Measurements from ENCODE around the gene CATSPERB. TPM values are rescaled to one million over a fixed set of nuclear protein-coding genes. Genes with fewer than 3 reads are reported as not detected.
"Not testable (repeated sequence)": the region's sequence is repeated elsewhere in the genome, so short reads cannot be mapped to it uniquely, and the experiment has no call there.

Gene CATSPERB
- total and polyA plus RNA-seq, 2 donors from 2014 or later: 0.17 to 2.1 TPM

- H3K4me3 ChIP-seq (ENCODE audit: low read length in 3 of 3): no peak overlapping the region
- no peaks in the 10 kb centered on the region for H3K9me3 ChIP-seq (ENCODE audit: control insufficient read depth in 2 of 3, insufficient read depth in 1 of 3, low read length in 3 of 3)
- DNase-seq (no peak), FAIRE-seq (no peak)
- no peaks in the 10 kb centered on the region for H3K27me3 ChIP-seq (ENCODE audit: control insufficient read depth, insufficient read depth, low read length)
- no peak overlapping the region for H3K27ac ChIP-seq (ENCODE audit: low read depth in 2 of 2, low read length in 2 of 2)
- no peak for TF ChIP-seq CTCF (IDR thresholded peaks at IDR 0.05; ENCODE audit: borderline replicate concordance, extremely low read depth, insufficient read depth)
- intact Hi-C loops (cut with DNase I): no loop called here
- H3K9ac ChIP-seq (ENCODE audit: low read length in 3 of 3): no peak overlapping the region
- no peaks in the 10 kb centered on the region for H3K36me3 ChIP-seq (ENCODE audit: control insufficient read depth in 2 of 3, insufficient read depth in 3 of 3, low read length in 3 of 3)
- no peaks in the 10 kb centered on the region for H3K4me1 ChIP-seq (ENCODE audit: control insufficient read depth in 2 of 3, insufficient read depth in 2 of 3, low read depth in 1 of 3, low read length in 3 of 3)
Measured at GRCh38 chr14:91606851-91607250, 125.0 kb downstream of the CATSPERB start.

GRCh38 chr14:91604611-91605010, 127.3 kb downstream of the CATSPERB start:
- DNase-seq; H3K9me3 ChIP-seq (ENCODE audit: control insufficient read depth in 2 of 3, insufficient read depth in 1 of 3, low read length in 3 of 3); intact Hi-C loops (cut with DNase I); FAIRE-seq; H3K9ac ChIP-seq (ENCODE audit: low read length in 3 of 3); H3K4me3 ChIP-seq (ENCODE audit: low read length in 3 of 3); H3K27me3 ChIP-seq (ENCODE audit: control insufficient read depth, insufficient read depth, low read length); H3K4me1 ChIP-seq (ENCODE audit: control insufficient read depth in 2 of 3, insufficient read depth in 2 of 3, low read depth in 1 of 3, low read length in 3 of 3); H3K36me3 ChIP-seq (ENCODE audit: control insufficient read depth in 2 of 3, insufficient read depth in 3 of 3, low read length in 3 of 3); H3K27ac ChIP-seq (ENCODE audit: low read depth in 2 of 2, low read length in 2 of 2): not testable (repeated sequence)

DNA sequence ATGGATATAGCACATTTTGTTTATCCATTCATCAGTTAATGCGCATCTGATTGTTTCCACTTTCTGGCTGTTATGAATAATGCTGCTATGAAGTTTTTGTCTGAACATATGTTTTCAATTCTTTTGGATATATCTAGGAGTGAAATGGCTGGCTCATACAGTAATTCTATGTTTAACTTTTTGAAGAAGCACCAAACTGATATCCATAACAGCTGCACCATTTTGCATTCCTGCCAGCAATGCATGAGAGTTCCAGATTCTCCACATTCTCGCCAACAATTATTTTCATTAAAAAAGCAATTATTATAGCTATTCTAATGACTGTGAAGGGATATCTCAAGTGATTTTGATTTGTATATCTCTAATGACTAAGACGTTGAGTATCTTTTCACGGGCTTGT, 131.9 kb downstream of the CATSPERB start:
- FAIRE-seq (no peak), DNase-seq (no peak)
- Histone ChIP-seq H3K9me3 (ENCODE audit: control insufficient read depth in 2 of 3, insufficient read depth in 1 of 3, low read length in 3 of 3) (no peaks in the 10 kb centered on the region), H3K27me3 (ENCODE audit: control insufficient read depth, insufficient read depth, low read length) (no peaks in the 10 kb centered on the region), H3K4me3 (ENCODE audit: low read length in 3 of 3) (no peak overlapping the region), H3K9ac (ENCODE audit: low read length in 3 of 3) (no peak overlapping the region), H3K36me3 (ENCODE audit: control insufficient read depth in 2 of 3, insufficient read depth in 3 of 3, low read length in 3 of 3) (no peaks in the 10 kb centered on the region), H3K27ac (ENCODE audit: low read depth in 2 of 2, low read length in 2 of 2) (no peak overlapping the region), H3K4me1 (ENCODE audit: control insufficient read depth in 2 of 3, insufficient read depth in 2 of 3, low read depth in 1 of 3, low read length in 3 of 3) (no peaks in the 10 kb centered on the region)
- intact Hi-C loops (cut with DNase I): no loop called here
- TF ChIP-seq CTCF (IDR thresholded peaks at IDR 0.05; ENCODE audit: borderline replicate concordance, extremely low read depth, insufficient read depth): no peak

GRCh38 chr14:91595736-91596135, 136.2 kb downstream of the CATSPERB start:
- FAIRE-seq (no peak), DNase-seq (no peak)
- H3K4me3 ChIP-seq (ENCODE audit: low read length in 3 of 3): no peak overlapping the region
- no peaks in the 10 kb centered on the region for H3K9me3 ChIP-seq (ENCODE audit: control insufficient read depth in 2 of 3, insufficient read depth in 1 of 3, low read length in 3 of 3)
- intact Hi-C loops (cut with DNase I): no loop called here
- H3K36me3 ChIP-seq (ENCODE audit: control insufficient read depth in 2 of 3, insufficient read depth in 3 of 3, low read length in 3 of 3): no peaks in the 10 kb centered on the region
- H3K9ac ChIP-seq (ENCODE audit: low read length in 3 of 3): no peak overlapping the region
- H3K4me1 ChIP-seq (ENCODE audit: control insufficient read depth in 2 of 3, insufficient read depth in 2 of 3, low read depth in 1 of 3, low read length in 3 of 3): no peaks in the 10 kb centered on the region
- no peaks in the 10 kb centered on the region for H3K27me3 ChIP-seq (ENCODE audit: control insufficient read depth, insufficient read depth, low read length)
- no peak overlapping the region for H3K27ac ChIP-seq (ENCODE audit: low read depth in 2 of 2, low read length in 2 of 2)
- no peak for TF ChIP-seq CTCF (IDR thresholded peaks at IDR 0.05; ENCODE audit: borderline replicate concordance, extremely low read depth, insufficient read depth)

DNA sequence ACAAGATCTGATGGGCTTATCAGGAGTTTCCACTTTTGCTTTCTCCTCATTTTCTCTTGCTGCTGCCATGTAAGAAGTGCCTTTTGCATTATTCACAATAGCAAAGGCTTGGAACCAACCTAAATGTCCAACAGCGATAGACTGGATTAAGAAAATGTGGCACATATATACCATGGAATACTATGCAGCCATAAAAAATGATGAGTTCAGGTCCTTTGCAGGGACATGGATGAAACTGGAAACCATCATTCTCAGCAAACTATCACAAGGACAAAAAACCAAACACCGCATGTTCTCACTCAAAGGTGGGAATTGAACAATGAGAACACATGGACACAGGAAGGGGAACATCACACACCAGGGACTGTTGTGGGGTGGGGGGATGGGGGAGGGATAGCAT, 137.9 kb downstream of the CATSPERB start:
- H3K9ac ChIP-seq (ENCODE audit: low read length in 3 of 3); FAIRE-seq: not testable (repeated sequence)

More for the DNA sequence above, 137.9 kb downstream of the CATSPERB start:
- H3K27me3 ChIP-seq (ENCODE audit: control insufficient read depth, insufficient read depth, low read length); intact Hi-C loops (cut with DNase I); H3K4me1 ChIP-seq (ENCODE audit: control insufficient read depth in 2 of 3, insufficient read depth in 2 of 3, low read depth in 1 of 3, low read length in 3 of 3); H3K27ac ChIP-seq (ENCODE audit: low read depth in 2 of 2, low read length in 2 of 2); H3K4me3 ChIP-seq (ENCODE audit: low read length in 3 of 3); H3K9me3 ChIP-seq (ENCODE audit: control insufficient read depth in 2 of 3, insufficient read depth in 1 of 3, low read length in 3 of 3); DNase-seq; H3K36me3 ChIP-seq (ENCODE audit: control insufficient read depth in 2 of 3, insufficient read depth in 3 of 3, low read length in 3 of 3): not testable (repeated sequence)
